Glomerular visceral epithelial cell (primary cell): ENCODE data around the gene CYB561.

Experiments used
- DNase-seq: peaks from one replicate; pipeline ENCODE4 v3.0.0-alpha.2; 2016; ENCODE audit errors: extremely low spot score

The CYB561 gene, protein sequence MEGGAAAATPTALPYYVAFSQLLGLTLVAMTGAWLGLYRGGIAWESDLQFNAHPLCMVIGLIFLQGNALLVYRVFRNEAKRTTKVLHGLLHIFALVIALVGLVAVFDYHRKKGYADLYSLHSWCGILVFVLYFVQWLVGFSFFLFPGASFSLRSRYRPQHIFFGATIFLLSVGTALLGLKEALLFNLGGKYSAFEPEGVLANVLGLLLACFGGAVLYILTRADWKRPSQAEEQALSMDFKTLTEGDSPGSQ

DNA sequence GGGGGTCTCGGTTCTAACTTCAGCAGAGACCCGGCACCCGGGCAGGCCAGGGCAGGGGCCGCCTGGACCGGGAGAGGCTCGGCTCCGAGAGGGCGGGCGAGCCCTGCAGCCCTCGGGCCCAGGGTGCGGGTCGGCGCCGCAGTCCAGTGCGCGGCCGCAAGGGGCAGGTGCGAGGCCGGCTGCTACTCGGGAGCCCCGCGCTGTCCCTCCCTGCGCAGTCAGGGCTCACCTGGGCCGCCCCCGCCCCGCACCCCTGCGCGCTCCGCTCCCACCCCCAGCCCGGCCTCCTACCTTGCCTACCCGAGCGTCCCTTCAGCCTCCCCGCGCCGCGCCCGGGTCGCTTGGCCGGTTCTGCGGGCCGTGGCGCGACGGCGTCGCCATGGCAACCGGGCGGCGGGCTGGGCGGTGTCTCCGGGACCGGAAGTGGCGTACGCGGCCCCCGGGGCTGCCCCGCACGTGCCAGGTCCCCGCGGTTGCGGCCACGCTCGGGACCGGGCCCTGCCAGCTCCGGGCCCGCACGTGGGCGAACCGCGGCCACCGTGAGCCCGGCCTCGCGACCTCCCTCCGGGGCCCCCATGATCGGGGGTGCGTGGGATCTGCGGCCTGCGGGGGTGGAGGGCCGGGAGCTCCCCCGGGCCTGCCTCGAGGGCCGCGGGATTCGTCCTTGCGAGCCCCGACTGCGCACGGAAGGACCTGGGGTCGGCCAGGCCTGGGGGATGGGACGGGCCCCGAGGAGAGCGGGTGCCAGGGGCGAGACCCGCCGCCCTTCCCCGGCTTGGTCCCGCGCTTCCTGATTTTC is at the start of gene CYB561:
CYB561 (minus strand) TSS at position 353 of the 799 bp plus-strand sequence. CDS start 8,759 bp downstream, outside the sequence.
- DNase-seq: peak; percentile 71

DNA sequence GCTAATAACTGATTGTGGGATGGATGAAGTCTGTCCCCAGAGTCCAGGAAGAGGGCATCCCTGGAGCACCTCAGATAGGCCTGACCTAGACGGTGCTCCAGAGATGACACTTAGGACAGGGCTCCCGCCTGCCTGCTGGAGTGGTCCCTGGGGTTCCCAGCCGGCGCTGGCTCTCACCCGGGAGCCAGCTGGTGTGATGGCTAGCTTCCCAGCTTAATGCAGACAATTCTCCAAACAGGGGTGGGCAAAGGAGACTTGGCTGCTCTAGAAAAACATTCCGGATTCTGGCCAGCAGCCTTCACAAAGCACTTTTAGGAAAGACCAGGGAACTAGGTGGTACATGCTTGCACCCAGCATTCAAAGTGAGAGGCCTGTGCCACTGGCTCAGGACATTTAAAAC is 49.4 kb upstream of the CYB561 start:
- no peak for DNase-seq

DNA sequence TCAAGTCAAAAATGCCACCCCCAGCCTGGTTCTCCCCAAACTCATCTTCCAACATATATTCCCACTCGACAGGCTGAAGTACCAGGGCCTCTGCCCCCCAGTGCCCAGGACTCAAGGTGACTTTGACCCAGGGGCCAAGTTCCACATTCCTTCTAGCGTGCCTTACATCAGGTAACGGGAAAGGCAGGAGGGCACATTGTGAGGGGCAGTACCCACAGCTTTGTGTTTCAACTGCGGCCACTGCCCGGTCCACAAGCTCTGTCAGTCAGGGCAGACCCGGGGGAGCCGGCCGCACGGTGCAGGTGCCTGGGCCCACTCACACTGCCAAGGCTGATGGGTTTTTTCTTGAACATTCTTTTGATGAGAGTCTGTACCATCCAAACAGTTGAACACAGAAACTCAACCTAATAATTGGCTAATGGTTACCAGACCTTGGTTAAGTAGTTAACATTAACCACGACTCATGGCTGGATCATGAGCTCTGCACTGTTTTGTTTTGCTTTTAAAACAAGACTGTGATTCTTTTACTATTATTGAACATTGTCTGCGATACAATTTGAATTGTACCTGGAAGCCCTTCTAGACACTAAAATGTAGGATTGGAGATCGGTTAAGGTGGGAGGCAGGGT is 48.3 kb upstream of the CYB561 start:
- no peak for DNase-seq

DNA sequence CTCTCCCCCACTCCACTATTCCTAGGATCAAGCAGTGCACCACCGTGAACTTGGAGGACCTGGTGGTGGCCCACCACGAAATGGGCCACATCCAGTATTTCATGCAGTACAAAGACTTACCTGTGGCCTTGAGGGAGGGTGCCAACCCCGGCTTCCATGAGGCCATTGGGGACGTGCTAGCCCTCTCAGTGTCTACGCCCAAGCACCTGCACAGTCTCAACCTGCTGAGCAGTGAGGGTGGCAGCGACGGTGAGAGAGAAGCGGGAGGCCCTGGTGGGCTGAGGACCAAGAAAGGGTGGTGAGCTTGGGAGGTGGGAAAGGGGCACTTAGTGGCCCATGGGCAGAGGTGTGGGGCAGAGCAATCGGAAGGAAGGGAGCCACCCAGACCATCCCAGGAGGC is 47.3 kb upstream of the CYB561 start:
- DNase-seq: no peak

DNA sequence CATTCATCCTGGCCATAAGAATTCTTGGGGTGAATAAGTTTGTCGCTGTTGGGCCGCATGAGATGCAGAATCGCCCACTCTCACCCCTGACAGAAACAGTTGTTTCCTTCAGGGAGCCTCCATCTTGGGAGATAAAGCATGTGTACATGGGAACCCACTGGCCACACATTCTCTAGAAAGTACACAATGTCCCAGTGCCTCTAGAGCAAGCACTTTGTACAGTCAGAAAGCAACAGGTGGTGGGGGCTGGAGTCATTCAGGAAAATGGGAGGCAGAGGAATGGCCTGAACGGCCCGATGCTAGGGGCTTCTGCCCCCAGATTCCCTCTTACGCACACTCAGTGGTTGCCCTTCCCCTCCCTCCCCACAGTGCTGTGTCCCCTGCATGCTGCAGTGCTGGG is 46.8 kb upstream of the CYB561 start:
- no peak for DNase-seq

DNA sequence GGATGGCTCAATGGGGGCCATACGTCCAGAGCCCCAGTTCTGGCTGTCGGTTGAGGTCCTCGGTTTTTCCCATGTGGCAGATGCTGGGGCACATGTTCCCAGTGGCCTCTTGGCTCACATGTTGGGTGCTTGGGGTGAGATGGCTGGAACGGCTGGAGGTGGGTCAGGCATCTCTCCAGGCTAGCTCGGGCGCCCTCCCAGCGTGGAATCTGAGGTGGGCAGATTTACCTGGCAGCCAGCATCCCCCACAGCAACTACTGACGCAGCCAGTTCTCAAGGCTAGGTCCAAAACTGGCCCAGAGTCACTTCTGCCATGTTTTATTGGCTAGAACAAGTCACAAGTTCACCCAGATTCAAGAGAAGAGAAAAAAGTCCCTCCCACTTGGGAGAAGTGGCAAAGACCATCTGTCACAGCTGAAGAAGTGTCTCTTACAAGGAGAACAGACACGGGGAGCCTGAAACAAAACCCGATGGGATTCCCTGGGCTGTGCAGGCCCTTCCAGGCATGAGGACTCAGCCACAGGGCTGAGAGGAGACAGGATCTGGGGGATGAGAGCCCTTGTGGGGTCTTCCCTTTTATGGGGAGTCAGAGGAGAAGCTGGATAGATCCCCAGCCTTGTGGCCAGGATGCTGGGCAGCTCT is 46.0 kb upstream of the CYB561 start:
- no peak for DNase-seq

DNA sequence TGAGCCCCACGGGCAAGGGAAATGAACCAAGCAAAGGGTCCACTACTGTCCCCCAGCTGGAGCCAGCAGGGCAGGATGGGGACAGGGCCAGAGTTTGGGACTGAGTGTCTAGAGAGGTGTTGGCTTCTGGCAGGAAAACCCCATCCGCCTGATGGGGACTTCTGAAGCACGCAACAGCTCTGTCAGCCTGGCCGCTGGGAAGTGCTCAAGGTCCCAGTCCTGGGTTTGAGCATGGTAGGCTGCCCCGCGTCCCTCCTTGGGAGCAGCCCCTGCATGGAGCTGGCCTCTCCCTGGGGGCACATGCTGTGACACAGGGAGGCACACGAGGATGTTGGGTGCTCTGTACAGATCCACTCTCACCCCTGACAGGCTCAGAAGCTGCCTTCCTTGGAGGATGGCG is 45.3 kb upstream of the CYB561 start:
- no peak for DNase-seq

DNA sequence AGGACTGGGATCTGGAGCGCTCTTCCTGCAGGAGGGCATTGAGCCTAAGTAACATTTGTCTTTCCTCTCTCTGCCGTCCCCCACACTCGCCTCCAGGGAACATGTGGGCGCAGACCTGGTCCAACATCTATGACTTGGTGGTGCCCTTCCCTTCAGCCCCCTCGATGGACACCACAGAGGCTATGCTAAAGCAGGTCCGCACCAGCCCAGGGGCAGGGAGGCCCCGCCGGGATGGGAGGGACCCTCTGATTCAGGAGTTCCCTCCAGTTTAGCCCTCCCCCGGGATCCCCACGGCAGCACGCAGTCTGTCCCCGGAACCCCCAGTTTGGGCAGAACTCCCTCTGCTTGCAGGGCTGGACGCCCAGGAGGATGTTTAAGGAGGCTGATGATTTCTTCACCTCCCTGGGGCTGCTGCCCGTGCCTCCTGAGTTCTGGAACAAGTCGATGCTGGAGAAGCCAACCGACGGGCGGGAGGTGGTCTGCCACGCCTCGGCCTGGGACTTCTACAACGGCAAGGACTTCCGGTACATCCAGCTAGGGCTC is 44.8 kb upstream of the CYB561 start:
- DNase-seq: no peak

DNA sequence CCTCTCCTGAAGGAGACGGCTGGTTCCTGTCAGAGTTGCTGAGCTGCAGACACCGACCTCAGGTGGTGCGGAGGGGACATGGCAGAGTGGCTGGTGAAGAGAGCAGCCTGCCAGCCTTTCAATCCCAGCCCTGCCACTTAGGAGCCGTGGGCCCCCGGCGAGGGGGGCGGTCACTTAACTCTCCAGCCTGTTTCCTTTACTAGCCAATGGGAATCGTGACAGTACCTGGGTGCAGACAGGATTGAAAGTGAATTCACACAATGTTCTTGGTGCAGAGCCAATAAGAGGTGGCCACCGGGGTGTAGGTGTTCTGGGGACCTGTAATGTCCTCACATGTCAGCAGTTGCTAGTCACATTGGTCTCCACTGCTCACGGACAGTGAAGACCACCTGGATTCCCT is 44.2 kb upstream of the CYB561 start:
- no peak for DNase-seq

DNA sequence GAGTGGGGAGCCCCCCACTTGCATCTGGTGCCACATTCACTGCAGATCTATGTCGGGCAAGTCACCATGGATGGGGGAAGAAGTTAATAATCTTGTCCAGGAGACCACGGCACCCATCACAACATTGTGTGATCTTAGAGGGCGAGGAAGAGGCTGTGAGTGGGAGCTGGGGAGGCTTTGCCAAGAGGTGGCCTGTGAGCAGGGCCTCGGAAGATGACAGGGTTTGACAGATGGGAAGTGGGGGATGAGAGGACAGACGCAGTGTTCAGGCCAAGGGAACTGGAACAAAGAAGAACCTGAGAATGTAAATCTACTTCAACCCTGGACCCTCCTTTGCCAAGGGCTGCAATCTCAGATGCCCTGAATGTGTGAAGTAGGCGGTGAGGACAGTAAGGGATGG is 43.2 kb upstream of the CYB561 start:
- DNase-seq: no peak

DNA sequence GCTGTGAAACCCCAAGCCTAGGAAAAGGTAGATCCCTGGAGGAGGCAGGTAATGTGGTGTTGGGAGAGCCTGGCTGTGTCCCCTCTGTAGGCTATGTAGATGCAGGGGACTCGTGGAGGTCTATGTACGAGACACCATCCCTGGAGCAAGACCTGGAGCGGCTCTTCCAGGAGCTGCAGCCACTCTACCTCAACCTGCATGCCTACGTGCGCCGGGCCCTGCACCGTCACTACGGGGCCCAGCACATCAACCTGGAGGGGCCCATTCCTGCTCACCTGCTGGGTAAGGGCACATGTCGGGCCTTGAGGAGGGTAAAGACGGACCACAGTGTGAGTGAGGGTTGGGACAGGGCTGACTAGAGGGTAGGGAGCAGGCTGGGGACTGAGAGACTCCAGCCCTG is 42.7 kb upstream of the CYB561 start:
- DNase-seq: no peak

DNA sequence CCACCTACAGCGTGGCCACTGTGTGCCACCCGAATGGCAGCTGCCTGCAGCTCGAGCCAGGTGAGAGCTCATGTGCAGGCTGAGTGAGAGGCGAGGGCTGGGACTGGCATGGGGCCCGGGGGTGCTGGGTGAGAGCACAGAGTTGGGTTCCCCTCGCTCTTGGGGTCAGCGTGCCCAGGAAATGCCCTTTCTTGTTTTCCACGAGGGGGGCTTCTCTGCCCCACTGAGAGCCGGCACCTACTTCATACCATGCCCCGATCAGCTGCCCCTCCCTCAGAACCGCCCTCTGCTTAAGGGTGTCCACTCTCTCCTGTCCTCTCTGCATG is 40.9 kb upstream of the CYB561 start:
- DNase-seq: no peak

DNA sequence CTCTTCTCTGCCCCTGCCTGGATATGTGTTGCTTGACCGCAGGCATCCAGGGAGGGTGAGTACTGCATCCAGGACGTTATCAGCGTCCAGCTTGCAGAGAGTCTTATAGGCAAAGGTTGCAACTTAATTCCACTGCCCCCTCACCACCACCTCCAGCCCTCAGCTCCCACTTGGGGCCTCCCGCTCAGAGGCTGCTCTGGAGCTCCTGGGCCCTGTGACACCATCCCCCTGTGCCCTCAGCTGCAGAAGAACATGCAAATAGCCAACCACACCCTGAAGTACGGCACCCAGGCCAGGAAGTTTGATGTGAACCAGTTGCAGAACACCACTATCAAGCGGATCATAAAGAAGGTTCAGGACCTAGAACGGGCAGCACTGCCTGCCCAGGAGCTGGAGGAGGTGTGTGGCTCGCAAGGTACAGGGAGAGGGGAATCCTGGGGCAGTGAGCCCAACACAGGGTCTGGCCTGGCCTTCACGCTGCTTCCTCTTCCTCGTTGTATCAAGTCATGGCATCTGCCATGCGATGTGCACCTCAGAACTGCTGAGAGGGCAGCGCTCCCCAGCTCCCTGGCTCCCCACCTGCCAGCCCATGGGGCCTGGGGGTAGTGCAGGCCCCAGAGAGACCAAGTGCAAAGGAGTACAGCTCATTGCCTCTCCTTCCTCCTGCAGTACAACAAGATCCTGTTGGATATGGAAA is 40.4 kb upstream of the CYB561 start:
- DNase-seq: no peak

DNA sequence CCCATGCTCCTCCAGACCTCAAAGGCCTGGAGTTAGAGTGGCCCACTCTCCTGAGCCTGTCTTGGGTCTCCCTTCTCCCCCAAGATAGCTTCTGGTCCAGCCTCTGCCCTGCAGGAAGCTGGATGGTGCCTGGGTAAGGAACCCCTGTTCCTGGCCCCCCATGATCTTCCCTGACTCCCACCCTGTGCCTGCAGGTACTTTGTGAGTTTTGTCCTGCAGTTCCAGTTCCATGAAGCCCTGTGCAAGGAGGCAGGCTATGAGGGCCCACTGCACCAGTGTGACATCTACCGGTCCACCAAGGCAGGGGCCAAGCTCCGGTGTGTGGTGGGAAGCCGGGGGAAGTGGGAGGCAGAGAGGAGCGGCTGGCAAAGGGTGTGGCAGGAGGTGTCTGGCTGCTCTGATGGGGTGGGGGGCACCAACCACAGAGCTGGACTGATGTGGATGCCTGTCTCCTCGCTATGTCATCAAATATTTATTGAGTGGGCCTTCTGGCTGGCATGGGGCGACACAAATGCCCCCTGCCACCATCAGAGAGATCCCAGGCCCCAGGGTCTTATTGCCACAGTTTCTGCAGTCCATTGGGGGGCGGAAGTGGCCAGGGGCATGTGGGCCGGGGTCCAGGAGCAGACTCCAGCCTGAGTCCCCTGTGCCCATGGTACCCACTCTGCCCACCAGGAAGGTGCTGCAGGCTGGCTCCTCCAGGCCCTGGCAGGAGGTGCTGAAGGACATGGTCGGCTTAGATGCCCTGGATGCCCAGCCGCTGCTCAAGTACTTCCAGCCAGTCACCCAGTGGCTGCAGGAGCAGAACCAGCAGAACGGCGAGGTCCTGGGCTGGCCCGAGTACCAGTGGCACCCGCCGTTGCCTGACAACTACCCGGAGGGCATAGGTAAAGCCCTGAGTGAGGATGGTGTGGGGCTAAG is 37.8 kb upstream of the CYB561 start:
- DNase-seq: no peak

DNA sequence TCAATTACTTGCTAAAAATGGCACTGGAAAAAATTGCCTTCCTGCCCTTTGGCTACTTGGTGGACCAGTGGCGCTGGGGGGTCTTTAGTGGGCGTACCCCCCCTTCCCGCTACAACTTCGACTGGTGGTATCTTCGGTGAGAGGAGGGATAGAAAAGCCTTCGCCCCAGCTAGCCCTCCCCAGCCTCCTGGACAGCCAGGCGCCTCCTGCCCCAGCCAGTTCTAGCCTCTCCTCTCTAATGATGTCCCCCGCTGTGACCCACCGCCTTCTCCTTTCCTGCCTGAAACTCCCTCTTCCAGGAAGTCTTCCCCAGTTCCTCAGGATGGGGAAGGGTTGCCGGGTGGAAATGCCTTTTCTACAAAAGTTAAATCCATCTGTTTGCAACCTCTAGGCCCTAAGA is 36.9 kb upstream of the CYB561 start:
- no peak for DNase-seq

DNA sequence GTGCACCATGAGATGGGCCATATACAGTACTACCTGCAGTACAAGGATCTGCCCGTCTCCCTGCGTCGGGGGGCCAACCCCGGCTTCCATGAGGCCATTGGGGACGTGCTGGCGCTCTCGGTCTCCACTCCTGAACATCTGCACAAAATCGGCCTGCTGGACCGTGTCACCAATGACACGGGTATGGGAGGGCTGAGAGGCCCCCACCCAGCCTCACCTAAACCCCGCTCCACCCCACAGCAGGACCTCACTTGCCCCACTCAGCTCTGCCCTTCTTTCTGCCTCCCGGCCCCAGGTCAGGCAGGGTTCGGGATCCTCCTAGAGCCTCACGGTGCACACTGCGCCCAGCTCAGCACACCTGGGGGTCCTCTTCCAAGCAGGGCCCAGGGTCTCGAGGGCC is 36.4 kb upstream of the CYB561 start:
- no peak for DNase-seq

DNA sequence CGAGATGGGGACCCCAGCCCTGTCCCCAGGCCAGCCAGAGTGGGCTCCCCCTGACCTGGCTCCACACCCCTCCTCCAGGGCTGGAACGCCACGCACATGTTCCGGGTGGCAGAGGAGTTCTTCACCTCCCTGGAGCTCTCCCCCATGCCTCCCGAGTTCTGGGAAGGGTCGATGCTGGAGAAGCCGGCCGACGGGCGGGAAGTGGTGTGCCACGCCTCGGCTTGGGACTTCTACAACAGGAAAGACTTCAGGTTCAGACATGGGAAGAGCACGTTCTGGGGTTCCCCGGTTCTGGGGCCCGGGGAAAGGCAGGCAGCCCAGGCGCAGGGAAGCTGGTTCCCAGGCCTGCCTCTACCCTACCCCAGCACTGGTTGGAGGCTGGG is 35.4 kb upstream of the CYB561 start:
- no peak for DNase-seq

DNA sequence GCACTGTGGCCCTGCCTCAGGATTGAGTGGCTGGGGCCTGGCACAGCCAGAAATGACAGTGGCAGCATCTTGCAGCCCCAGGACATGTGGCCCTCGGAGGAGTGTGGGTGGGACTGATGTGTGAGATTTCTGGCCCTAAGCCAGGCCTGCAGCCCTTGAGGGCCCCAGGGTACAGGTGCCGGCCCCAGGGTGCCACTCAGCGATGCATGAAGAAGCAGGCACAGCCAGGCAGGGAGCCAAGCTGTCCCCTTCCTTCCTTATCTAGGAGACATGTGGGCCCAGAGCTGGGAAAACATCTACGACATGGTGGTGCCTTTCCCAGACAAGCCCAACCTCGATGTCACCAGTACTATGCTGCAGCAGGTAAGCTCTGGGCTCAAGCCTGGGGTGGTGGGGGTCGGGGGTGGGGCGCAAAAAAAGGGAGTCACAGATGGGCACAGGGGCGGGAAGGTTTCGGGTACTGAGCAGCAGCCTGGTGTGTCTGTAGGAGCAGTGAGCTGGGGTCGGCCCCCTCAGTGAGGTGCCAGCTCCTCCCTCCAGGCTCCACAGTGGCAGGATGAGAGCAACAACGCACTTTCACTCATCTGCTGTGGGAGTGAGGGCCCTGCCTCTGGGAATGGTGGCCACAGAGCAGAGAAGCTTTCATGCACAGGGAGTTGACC is 34.9 kb upstream of the CYB561 start:
- no peak for DNase-seq

DNA sequence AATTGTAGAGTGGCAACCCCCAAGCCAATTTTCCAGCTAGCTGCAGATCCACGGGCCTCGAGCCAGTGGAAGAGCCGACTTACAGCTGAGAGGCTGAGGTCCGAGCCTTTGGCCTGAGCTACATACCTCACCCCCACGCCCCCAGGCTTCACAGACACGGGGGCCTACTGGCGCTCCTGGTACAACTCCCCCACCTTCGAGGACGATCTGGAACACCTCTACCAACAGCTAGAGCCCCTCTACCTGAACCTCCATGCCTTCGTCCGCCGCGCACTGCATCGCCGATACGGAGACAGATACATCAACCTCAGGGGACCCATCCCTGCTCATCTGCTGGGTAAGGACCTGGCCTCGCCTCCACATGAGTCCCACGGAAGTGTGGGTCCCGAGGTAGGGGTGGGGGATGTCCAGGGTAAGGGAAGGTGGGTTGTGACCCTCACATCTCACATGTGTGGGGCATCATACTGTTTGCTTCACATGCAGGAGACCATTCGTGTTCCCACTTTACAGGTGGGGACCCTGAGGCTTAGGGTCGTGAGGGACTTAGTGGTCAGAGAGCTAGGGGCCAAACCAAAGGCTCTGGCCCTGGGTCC is 34.2 kb upstream of the CYB561 start:
- no peak for DNase-seq
